Motor neuron (in vitro differentiated cells): Measurements from ENCODE around the gene SCLY. TPM values are rescaled to one million over a fixed set of nuclear protein-coding genes. Genes with fewer than 3 reads are reported as not detected.

ENCODE experiments used
- ATAC-seq, 8 experiments: fragments of 200-7000 bp; cut with Tn5 transposase; replicated peaks in 6 of 8; 2 replicates each; pipeline ENCODE4 v1.8.0; 2021; ENCODE audit warnings: mild to moderate bottlenecking in 8 of 8, moderate library complexity in 8 of 8
- H3K27ac ChIP-seq, 2 donors: fragments of 250-450 bp; sonication (Bioruptor Pico); 2 replicates each; pipeline ENCODE4 v1.9.0; 2021; ENCODE audit warnings: antibody characterized with exemption in 2 of 2, mild to moderate bottlenecking in 2 of 2, moderate library complexity in 1 of 2
- H3K4me1 ChIP-seq, 2 donors: fragments of 250-450 bp; sonication (Bioruptor Pico); replicated peaks in 1 of 2; 2 replicates each; pipeline ENCODE4 v1.6.1; 2021; ENCODE audit warnings: antibody characterized with exemption in 2 of 2, mild to moderate bottlenecking in 2 of 2, moderate library complexity in 1 of 2
- H3K4me3 ChIP-seq, 5 donors: fragments of 250-450 bp; sonication (Bioruptor Pico); 2 replicates each; pipeline ENCODE4 v1.9.0; 2021; ENCODE audit warnings: antibody characterized with exemption in 5 of 5, mild to moderate bottlenecking in 5 of 5, moderate library complexity in 4 of 5
- WGBS, 10 experiments: fragments of 450-650 bp; shearing (Covaris generic); methylation state at CpG; one replicate each; pipeline ENCODE4 v1.0.0; 2022; 5-methylcytosine and 5-hydroxymethylcytosine counted together
- in situ Hi-C, 9 experiments: fragments of 400-800 bp; cut with MboI; loops; one replicate each; pipeline ENCODE4 v1.15.0; 2021; ENCODE audit warnings: low sequenced_read_pairs in 9 of 9, low pct_unique_long_range_greater_than_20kb in 2 of 9; ENCODE audit not compliant: unreplicated experiment in 9 of 9
- total RNA-seq, 8 experiments: library from RNA; unstranded; fragments of 300-600 nt; gene quantifications; 2 replicates each; pipeline versions ENCODE4 v1.2.3 to v1.2.4, GENCODE V29; 2022

Gene SCLY
- total RNA-seq, 8 experiments from 2014 or later, result 7.4 to 40.7 (median 12.4) TPM

DNA sequence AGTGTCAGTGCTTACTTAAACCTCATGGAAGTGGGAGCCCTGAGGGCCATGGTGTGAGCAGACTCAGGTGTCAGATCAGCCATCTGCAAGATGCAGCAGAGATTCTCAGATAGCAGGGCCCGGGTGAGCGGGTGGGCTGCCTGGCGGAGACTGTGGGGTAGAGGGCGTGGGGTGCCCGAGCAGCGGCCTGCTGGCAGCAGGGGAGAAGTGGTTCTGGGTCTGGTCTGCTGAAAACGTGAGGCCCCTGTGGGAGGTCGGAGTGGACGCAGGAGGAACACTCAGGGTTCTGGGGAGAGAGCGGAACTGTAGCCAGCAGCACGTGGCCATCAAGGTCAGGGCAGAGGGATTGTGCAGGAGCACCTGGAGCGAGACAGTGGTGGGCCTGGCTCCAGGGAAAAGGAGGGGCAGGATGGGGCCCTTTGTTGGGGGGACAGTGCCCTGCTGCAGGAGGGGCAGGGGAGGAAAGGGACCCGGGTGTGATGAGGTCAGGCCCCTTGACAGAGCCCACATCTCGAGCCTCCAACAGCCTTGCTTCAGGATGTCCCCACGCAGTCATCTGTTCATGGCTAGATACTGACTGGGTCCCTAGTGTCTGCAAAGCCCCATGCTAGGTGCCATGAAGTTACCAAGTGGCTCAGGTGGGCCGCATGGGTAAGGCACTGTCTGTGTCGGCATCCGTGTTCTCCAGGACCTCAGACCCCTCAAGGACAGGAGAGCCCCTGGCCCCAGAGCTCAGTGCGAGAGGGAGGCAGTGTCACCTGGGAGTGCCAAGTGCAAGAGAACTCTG, 36.6 kb downstream of the SCLY start:
- H3K4me3 ChIP-seq, result no peak overlapping the region
- H3K27ac ChIP-seq, result no peak overlapping the region
- in situ Hi-C loops, result no loop called here
- no peak for ATAC-seq
- H3K4me1 ChIP-seq, result peaks cover 11 to 14% of the 10 kb centered on the region in 2 donors
- 60 to 93% methylated on average over 1 to 3 of the region's 19 CpGs; no CpG with 5 or more reads in 8 of the 10 experiments for WGBS, 10 experiments

DNA sequence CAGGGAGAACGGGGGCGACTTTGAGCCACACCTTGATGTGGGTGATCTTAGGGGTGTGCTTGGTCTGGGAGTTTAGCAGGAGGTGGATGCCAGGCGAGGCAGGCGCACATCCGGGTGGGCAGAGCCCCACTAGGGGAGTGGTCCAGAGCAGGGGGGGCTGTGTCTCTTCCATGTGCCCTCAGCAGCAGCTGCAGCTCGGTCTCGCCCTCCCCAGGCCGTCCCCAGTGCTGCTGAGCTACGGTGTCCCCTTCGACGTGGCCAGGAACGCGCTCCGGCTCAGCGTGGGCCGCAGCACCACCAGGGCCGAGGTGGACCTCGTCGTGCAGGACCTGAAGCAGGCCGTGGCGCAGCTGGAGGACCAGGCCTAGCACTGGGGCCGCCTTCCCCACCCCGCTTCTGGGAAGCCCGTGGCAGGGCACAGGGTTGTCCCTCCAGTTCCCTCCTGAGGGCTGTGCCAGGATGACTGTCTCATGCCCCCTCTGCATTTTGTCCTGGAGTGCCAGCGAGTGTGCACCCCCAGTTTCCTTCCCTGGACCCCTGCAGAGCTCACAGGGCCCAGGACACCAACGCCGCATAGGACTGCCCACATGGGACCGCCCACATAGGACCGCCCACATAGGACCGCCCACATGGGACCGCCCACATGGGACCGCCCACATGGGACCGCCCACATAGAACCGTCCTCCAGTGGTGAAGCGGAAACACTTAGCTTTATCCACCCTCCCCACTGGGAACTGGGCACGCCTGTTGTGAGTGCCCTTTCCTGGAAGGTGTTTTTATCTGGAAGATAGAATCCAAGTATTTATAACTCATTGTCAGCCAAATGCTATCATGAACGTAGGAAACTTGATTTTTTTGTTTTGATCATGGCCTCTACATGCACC, 37.4 kb downstream of the SCLY start:
- Histone ChIP-seq H3K27ac (no peak overlapping the region), H3K4me1 (peaks cover 18 to 22% of the 10 kb centered on the region in 2 donors), H3K4me3 (no peak overlapping the region)
- in situ Hi-C loops, result no loop called here
- ATAC-seq, result peak; percentile 74 to 98 (median 89)
- WGBS, 10 experiments, result 37 to 95% (median 86%) methylated on average over 1 to 7 of the region's 37 CpGs; no CpG with 5 or more reads in 6 of the 10 experiments

DNA sequence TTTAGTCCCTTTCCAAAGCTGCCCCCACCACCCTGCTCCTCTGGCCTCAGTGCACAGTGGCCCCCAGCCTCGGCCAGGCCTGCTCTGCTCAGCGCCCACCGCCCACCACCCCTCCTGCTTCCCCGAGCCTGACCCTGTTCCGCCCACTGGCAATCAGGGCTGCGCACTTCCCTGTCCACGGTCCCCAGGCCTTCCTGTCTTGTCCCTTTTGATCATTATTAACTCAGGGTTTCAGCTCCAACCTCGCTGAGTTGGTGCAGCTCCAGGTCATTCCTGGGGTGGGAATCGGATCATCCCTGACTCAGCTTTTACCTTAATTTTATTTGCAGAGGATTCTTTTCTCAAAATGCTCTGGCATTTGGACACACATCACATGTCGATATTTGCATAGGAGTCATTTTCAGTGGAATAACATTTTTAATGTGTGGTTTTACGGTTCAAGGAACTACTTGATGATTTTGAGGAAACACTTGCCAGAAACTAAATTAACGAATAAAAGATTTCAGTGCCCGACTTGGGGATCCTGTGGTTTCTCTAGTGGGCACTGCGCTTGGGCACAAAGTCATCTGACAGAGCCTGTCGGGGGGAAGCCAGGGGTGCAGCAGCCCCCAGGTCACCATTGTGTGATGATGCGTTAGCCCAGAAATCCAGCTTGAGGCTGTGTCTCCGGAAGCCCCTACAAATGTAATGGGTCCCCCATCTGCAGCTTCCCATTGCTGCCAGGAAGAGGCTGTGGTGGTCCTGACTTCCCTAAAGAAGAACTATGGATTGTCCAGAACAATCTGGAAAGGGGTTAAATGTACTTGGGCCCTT, 38.3 kb downstream of the SCLY start:
- in situ Hi-C loops, result no loop called here
- Histone ChIP-seq H3K4me1 (peaks cover 18 to 22% of the 10 kb centered on the region in 2 donors), H3K27ac (no peak overlapping the region), H3K4me3 (no peak overlapping the region)
- ATAC-seq, result peak in 6 of 8 experiments; percentile 18 to 51 (median 28)
- WGBS, 10 experiments, result 40 to 100% (median 89%) methylated on average over 1 to 9 of the region's 17 CpGs; no CpG with 5 or more reads in 1 of the 10 experiments

DNA sequence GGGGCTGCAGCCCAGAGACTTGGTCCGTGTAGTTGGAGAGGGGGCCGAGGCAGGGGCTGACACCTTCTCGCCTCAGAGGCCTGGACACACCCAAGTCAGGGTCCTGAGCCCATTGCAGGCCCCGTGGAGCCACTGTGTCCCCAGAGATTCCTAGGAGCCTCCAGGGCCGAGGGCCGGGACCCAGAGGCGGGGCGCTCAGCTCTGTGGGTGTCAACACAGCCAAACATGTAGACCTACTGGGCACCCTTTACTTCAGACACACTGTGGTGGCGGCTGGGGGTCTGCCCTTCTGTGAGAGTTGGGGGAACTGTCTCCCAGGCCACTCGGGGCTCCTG, 38.9 kb downstream of the SCLY start:
- 73 to 100% (median 80%) methylated on average over 2 to 7 of the region's 10 CpGs; no CpG with 5 or more reads in 7 of the 10 experiments for WGBS, 10 experiments

DNA sequence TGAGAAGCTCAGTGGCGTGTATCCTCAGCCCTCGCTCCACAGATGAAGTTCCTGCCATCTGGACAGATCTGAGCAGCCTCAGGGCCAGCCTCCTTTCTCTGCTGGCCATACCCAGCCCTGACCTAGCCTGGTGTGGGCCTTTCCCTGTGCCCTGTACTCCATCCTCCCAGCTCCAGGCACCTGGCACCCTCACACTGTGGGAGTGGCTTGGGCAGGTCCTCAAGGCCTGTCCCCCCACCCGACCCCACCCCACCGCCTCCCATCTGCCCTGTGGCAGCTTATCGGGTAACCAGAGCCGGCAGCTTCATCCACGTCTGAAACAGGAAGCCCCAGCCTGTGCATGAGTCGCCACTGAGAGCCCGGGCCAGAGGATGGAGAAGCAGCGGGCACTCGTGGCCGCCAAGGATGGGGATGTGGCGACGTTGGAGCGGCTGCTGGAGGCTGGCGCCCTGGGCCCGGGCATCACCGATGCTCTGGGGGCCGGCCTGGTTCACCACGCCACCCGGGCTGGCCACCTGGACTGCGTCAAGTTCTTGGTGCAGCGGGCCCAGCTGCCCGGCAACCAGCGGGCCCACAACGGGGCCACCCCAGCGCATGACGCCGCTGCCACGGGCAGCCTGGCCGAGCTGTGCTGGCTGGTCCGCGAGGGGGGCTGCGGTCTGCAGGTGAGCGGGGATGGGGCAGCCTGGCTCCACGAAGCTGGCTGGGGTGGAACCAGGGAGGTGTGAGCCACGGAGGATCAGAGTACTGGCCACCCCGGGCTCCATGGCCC, 39.4 kb downstream of the SCLY start, which contains the start of gene ESPNL:
TSS of gene ESPNL (plus strand) at position 292 of the 772 bp plus-strand sequence. CDS start at position 372, 80 bp downstream.
- ATAC-seq, result peak in 1 of 8 experiments; percentile 2
- peaks cover 18 to 22% of the 10 kb centered on the region in 2 donors for H3K4me1 ChIP-seq
- 96 to 100% (median 100%) methylated on average over 1 to 9 of the region's 38 CpGs; no CpG with 5 or more reads in 7 of the 10 experiments for WGBS, 10 experiments
- no peak within 1 kb of the TSS for H3K27ac ChIP-seq
- in situ Hi-C loops, result no loop called here
- no peak within 1 kb of the TSS for H3K4me3 ChIP-seq

More for the DNA sequence above, 38.9 kb downstream of the SCLY start:
- H3K27ac ChIP-seq, result no peak overlapping the region
- no peak overlapping the region for H3K4me3 ChIP-seq
- no peak for ATAC-seq
- in situ Hi-C loops, result no loop called here
- H3K4me1 ChIP-seq, result peaks cover 18 to 22% of the 10 kb centered on the region in 2 donors

DNA sequence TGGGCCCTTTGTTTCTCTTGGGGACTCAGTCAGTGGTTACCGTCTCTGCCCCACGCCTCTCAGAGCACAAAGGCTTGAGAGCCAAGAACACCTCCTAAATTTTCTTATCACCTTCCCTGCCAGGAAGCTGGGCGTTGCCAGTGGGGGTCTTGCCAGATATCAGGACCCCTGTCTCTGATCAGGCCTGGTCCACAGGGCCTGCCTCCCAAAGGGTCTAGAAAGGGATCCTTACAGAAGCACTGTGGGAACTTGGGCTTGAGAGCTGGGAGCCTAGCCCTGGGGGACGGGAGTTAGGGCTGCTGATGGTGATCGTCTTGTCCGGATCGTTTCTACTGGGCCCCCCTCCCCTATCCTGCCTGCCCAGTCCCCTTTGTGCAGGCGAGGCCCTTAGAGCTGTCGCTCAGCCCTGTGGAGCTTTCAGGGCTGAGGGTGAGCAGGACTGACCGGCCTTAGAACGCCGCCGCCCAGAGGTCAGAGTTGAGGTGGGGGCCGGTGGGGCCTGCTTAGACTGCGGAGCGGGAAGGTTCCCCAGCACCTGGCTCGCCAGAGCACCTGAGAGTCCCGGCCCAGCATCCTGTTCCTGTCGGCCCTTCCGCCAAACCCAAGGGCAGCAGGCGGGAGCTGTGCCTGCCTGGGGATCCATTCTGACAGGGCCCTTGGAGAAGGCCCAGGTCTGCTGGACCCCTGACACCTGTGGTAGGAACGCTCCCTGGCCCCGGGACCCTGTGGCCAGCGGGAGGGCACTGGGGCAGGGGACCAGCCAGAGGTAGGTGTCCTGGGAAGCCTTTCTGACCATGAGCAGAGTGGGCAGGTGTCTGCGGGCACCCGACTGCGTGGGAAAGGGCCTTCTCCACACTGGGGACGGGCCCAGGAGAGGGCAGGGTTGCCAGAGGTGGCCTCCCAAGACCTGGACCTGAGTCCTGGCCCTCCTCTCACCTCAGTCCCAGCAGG, 40.3 kb downstream of the SCLY start:
- Histone ChIP-seq H3K27ac (no peak overlapping the region), H3K4me3 (no peak overlapping the region), H3K4me1 (peaks cover 18 to 22% of the 10 kb centered on the region in 2 donors)
- in situ Hi-C loops, result no loop called here
- ATAC-seq, result no peak
- WGBS, 10 experiments, result 40 to 100% (median 88%) methylated on average over 1 to 7 of the region's 28 CpGs; no CpG with 5 or more reads in 4 of the 10 experiments

DNA sequence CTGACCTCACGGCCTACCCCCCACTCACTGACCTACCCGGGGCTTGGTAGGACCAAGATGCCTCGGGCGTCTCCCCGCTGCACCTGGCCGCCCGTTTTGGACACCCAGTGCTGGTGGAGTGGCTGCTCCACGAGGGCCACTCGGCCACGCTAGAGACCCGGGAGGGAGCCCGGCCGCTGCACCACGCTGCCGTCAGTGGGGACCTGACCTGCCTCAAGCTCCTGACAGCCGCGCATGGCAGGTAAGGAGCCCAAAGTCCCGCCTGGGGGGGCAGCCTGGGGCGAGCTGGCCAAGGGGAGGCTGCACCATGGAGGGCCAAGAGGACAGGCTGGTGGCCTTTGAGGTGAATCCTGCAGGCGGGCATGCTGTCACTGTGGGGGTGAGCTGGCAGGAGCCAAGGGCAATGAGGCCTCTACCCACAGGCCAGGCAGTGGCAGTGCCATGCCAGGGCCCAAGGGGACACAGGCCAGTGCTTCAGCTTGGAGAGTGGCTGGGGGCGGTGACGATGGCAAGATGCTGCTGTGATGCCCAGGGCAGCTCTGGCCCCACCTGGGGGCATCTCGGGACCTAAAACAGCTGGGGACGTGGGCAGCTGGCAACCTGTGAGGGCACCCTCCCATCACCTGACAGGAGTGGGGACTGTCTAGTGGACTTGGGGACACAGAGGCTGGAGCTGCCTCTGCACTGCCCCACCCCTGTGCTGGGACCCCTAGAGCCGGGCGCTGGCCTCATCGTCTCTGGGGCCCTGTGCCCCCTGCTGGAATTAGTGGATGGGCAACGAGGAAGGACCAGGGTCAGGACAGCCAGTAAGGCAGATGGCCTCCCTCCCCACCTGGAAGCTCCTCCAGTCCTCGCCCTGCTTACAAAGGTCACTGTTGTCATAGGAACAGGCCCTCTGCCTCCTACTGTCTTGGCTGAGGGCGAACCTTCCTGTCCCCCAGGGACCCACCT, 41.4 kb downstream of the SCLY start:
- Histone ChIP-seq H3K27ac (peak overlapping the region; percentile 27 to 52), H3K4me3 (no peak overlapping the region), H3K4me1 (peaks cover 18 to 29% of the 10 kb centered on the region in 2 donors)
- 62 to 90% (median 66%) methylated on average over 2 to 6 of the region's 30 CpGs; no CpG with 5 or more reads in 7 of the 10 experiments for WGBS, 10 experiments
- in situ Hi-C loops, result no loop called here
- ATAC-seq, result peak in 5 of 8 experiments; percentile 12 to 54 (median 33)

DNA sequence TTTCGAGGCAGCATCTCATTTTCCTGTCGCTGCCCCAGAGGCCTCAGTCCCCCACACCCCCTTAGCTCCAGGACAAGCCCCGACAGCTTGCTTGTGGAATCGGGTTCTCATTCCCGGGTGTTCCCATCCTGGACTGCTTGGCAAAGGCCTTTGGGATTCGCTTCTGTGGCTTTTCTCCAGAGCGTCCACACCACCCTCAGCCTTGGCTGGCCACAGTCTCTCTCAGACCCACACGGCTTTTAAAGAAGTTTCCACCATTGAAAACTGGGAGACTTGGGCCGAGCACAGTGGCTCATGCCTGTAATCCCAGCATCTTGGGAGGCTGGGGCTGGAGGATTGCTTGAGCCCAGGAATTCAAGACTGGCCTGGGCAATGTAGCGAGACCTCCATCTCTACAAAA, 42.1 kb downstream of the SCLY start:
- H3K4me3 ChIP-seq, result no peak overlapping the region
- WGBS, 10 experiments, result 20 to 100% (median 86%) methylated on average over 1 to 4 of the region's 10 CpGs; no CpG with 5 or more reads in 6 of the 10 experiments
- ATAC-seq, result no peak
- in situ Hi-C loops, result no loop called here
- peak overlapping the region; percentile 27 to 52 for H3K27ac ChIP-seq
- H3K4me1 ChIP-seq, result peaks cover 18 to 34% of the 10 kb centered on the region in 2 donors

DNA sequence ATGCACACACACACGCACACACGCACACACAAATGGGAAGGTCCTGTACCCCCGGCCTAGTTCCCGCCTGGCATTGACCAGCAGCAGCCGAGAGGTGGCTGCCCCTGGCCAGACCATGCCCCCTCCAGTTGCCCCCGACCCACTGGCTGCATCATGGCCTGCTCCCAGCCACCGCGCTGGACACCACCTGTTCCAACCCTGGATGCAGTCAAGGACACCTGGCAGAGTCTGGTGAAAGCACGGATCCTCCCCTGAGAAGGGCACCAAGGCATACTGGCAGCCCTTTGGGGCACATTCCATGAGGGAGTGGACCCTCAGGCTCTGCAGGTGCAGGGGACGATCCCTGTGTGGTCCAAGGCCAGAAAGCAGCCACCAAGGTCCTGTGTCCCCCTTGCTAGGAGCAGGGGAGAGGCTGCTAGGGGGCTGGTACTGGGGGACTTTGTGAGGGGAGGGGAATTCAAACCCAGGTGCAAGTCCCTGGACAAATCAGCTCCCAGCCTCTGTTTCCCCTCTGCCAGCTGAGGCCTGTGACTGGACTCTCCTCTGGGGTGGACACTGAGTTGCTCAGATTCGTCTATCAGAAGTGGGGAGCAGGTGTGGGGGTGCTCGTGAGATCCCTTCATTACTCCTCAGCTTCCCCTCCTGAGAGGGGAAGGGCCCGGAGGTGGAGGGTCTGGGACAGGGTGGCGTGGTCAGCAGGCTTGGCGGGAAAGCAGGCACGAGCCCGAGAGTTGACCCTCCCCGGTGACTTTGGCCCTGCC, 42.8 kb downstream of the SCLY start:
- no peak overlapping the region for H3K27ac ChIP-seq
- no peak overlapping the region for H3K4me3 ChIP-seq
- H3K4me1 ChIP-seq, result peaks cover 23 to 39% of the 10 kb centered on the region in 2 donors
- WGBS, 10 experiments, result 95% methylated on average over 4 of the region's 18 CpGs; no CpG with 5 or more reads in 9 of the 10 experiments
- in situ Hi-C loops, result no loop called here
- no peak for ATAC-seq

DNA sequence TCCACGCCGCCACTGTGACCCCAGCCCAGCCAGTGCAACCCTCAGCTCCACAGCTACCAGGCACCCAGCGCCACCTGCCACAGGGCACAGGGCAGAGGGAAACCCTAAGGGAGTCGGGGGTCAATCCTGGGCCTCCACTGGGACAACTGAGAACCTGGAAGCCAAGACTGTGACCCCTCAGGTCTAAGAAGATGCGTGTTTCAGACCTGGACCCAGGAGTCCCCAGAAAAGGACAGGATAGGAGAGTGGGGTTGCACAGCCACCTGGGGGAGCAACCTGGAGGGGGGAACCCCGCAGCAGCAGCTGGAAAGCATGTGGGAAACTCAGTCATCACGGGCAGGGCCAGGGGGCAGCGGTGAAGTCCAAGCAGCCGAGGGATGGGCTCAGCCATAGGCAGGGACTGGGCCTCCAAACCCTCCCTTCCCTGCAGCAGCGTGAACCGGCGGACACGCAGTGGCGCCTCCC, 43.5 kb downstream of the SCLY start:
- 76% methylated on average over 3 of the region's 14 CpGs; no CpG with 5 or more reads in 9 of the 10 experiments for WGBS, 10 experiments
- Histone ChIP-seq H3K4me1 (peaks cover 25 to 40% of the 10 kb centered on the region in 2 donors), H3K27ac (no peak overlapping the region), H3K4me3 (no peak overlapping the region)
- no peak for ATAC-seq
- in situ Hi-C loops, result no loop called here
